ENCODE data around the gene MSH2. TPM values are rescaled to one million over a fixed set of nuclear protein-coding genes. Genes with fewer than 3 reads are reported as not detected.
A peak's percentile ranks its signal among the peaks of the same experiment; 100 is the strongest.

Gene MSH2
- total and polyA plus RNA-seq, 2 of the 13 experiments (the other 11 are each of a cell fraction or from before 2014, with no cell fraction given) = 19.9 to 76.3 TPM

DNA sequence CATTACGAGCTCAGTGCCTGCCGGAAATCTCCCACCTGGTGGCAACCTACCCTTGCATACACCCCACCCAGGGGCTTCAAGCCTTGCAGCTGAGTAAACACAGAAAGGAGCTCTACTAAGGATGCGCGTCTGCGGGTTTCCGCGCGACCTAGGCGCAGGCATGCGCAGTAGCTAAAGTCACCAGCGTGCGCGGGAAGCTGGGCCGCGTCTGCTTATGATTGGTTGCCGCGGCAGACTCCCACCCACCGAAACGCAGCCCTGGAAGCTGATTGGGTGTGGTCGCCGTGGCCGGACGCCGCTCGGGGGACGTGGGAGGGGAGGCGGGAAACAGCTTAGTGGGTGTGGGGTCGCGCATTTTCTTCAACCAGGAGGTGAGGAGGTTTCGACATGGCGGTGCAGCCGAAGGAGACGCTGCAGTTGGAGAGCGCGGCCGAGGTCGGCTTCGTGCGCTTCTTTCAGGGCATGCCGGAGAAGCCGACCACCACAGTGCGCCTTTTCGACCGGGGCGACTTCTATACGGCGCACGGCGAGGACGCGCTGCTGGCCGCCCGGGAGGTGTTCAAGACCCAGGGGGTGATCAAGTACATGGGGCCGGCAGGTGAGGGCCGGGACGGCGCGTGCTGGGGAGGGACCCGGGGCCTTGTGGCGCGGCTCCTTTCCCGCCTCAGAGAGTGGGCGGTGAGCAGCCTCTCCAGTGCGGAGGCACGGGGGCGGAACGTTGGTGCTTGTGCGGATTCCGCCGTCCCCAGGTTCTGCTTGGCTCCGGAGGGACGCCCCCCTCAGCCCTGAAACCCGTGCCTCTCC is at the start of gene MSH2 (continued):
- TF ChIP-seq, protein P1, sequence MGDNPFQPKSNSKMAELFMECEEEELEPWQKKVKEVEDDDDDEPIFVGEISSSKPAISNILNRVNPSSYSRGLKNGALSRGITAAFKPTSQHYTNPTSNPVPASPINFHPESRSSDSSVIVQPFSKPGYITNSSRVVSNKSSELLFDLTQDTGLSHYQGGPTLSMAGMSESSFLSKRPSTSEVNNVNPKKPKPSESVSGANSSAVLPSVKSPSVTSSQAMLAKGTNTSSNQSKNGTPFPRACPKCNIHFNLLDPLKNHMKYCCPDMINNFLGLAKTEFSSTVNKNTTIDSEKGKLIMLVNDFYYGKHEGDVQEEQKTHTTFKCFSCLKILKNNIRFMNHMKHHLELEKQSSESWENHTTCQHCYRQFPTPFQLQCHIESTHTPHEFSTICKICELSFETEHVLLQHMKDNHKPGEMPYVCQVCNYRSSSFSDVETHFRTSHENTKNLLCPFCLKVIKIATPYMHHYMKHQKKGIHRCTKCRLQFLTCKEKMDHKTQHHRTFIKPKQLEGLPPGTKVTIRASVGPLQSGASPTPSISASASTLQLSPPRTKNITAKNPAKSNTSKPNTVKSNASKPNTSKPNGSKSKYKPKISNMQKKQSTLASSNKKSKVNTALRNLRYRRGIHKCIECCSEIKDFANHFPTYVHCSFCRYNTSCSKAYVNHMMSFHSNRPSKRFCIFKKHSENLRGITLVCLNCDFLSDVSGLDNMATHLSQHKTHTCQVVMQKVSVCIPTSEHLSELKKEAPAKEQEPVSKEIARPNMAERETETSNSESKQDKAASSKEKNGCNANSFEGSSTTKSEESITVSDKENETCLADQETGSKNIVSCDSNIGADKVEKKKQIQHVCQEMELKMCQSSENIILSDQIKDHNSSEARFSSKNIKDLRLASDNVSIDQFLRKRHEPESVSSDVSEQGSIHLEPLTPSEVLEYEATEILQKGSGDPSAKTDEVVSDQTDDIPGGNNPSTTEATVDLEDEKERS (CRISPR knock-in tag; IDR thresholded peaks at IDR 0.05) = peak; percentile 70; the same call in 1 of the 2 replicates
- TF ChIP-seq SOX5 (CRISPR knock-in tag; IDR thresholded peaks at IDR 0.05; ENCODE audit: borderline replicate concordance) (no peak; the same call in 1 of the 2 replicates), CHD2 (IDR thresholded peaks at IDR 0.05; ENCODE audit: low read depth, low read length) (no peak), MIER2 (CRISPR knock-in tag; IDR thresholded peaks at IDR 0.05) (no peak), ZNF101 (CRISPR knock-in tag; IDR thresholded peaks at IDR 0.05; ENCODE audit: borderline replicate concordance, low read depth) (peak; percentile 33; the same call in 1 of the 2 replicates), KAT2B (IDR thresholded peaks at IDR 0.05; ENCODE audit: borderline replicate concordance, low read depth, low read length) (no peak), TEAD2 (CRISPR knock-in tag; IDR thresholded peaks at IDR 0.05) (0 out of 2 replicates have a peak, but pooled peaks have one; percentile 27), MIER3 (CRISPR knock-in tag; IDR thresholded peaks at IDR 0.05; ENCODE audit: borderline replicate concordance) (peak; percentile 78; the same call in 1 of the 2 replicates), JDP2 (CRISPR knock-in tag; IDR thresholded peaks at IDR 0.05; ENCODE audit: borderline replicate concordance) (no peak; the same call in 1 of the 2 replicates), PHF5A (CRISPR knock-in tag; IDR thresholded peaks at IDR 0.05; ENCODE audit: low read depth, unreplicated experiment) (peak; percentile 21), MXI1 (IDR thresholded peaks at IDR 0.05; ENCODE audit: borderline replicate concordance, low read depth, low read length) (0 out of 3 replicates have a peak, but pooled peaks have one; percentile 73), POLR2AphosphoS2 (IDR thresholded peaks at IDR 0.05; ENCODE audit: low read depth, low read length) (no peak), FOSL2 (CRISPR knock-in tag; IDR thresholded peaks at IDR 0.05) (peak; percentile 49; the same call in 1 of the 2 replicates), ZFAT (CRISPR knock-in tag; conservative IDR thresholded peaks at IDR 0.05) (0 out of 2 replicates have a peak, but pooled peaks have one; percentile 67), NR2F6 (IDR thresholded peaks at IDR 0.05) (no peak), NR2F6 (CRISPR knock-in tag; IDR thresholded peaks at IDR 0.05) (no peak), ZBTB7B (CRISPR knock-in tag; IDR thresholded peaks at IDR 0.05) (peak; percentile 98), SUZ12 (IDR thresholded peaks at IDR 0.05; ENCODE audit: low read depth, low read length) (no peak), MBD4 (IDR thresholded peaks at IDR 0.05; ENCODE audit: borderline replicate concordance, low read length) (no peak), TBX2 (CRISPR knock-in tag; IDR thresholded peaks at IDR 0.05; ENCODE audit: borderline replicate concordance) (peak; percentile 86), SMAD3 (CRISPR knock-in tag; IDR thresholded peaks at IDR 0.05) (no peak; the same call in 1 of the 2 replicates)
- TF ChIP-seq, protein P2, sequence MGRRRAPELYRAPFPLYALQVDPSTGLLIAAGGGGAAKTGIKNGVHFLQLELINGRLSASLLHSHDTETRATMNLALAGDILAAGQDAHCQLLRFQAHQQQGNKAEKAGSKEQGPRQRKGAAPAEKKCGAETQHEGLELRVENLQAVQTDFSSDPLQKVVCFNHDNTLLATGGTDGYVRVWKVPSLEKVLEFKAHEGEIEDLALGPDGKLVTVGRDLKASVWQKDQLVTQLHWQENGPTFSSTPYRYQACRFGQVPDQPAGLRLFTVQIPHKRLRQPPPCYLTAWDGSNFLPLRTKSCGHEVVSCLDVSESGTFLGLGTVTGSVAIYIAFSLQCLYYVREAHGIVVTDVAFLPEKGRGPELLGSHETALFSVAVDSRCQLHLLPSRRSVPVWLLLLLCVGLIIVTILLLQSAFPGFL (CRISPR knock-in tag; IDR thresholded peaks at IDR 0.05) = peak; percentile 95
- TF ChIP-seq, protein P3, sequence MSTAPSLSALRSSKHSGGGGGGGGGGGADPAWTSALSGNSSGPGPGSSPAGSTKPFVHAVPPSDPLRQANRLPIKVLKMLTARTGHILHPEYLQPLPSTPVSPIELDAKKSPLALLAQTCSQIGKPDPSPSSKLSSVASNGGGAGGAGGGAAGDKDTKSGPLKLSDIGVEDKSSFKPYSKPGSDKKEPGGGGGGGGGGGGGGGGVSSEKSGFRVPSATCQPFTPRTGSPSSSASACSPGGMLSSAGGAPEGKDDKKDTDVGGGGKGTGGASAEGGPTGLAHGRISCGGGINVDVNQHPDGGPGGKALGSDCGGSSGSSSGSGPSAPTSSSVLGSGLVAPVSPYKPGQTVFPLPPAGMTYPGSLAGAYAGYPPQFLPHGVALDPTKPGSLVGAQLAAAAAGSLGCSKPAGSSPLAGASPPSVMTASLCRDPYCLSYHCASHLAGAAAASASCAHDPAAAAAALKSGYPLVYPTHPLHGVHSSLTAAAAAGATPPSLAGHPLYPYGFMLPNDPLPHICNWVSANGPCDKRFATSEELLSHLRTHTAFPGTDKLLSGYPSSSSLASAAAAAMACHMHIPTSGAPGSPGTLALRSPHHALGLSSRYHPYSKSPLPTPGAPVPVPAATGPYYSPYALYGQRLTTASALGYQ (CRISPR knock-in tag; IDR thresholded peaks at IDR 0.05) = peak; percentile 64
- TF ChIP-seq, protein P4, sequence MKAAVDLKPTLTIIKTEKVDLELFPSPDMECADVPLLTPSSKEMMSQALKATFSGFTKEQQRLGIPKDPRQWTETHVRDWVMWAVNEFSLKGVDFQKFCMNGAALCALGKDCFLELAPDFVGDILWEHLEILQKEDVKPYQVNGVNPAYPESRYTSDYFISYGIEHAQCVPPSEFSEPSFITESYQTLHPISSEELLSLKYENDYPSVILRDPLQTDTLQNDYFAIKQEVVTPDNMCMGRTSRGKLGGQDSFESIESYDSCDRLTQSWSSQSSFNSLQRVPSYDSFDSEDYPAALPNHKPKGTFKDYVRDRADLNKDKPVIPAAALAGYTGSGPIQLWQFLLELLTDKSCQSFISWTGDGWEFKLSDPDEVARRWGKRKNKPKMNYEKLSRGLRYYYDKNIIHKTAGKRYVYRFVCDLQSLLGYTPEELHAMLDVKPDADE (CRISPR knock-in tag; IDR thresholded peaks at IDR 0.05) = peak; percentile 96; the same call in 1 of the 2 replicates
